Prostate gland (tissue), 2 donors: ENCODE results near the gene ITIH1. TPM values are rescaled to one million over a fixed set of nuclear protein-coding genes. Genes with fewer than 3 reads are reported as not detected.

Experiments used
- DNase-seq: peaks from one replicate; pipeline ENCODE4 v3.0.0-alpha.2; 2019; ENCODE audit warnings: low spot score
- H3K27ac ChIP-seq, 2 donors: fragments of 200-600 bp; sonication (generic); 2 replicates each; pipeline ENCODE4 v1.5.1; 2017 to 2019
- H3K27me3 ChIP-seq: fragments of 200-600 bp; sonication (generic); replicated peaks from 2 replicates; pipeline ENCODE4 v1.5.1; 2019; ENCODE audit not compliant: insufficient read depth
- H3K36me3 ChIP-seq, 2 donors: fragments of 200-600 bp; sonication (generic); 1 replicate in 1 of 2; 2 replicates in 1 of 2; pipeline versions ENCODE4 v1.5.1 to v1.8.1; 2017 to 2019
- H3K4me1 ChIP-seq: fragments of 200-600 bp; sonication (generic); replicated peaks from 2 replicates; pipeline ENCODE4 v1.5.1; 2019
- H3K4me3 ChIP-seq, 2 donors: fragments of 200-600 bp; sonication (generic); 2 replicates each; pipeline ENCODE4 v1.5.1; 2017 to 2019
- H3K9me3 ChIP-seq: fragments of 200-600 bp; sonication (generic); 2 replicates; pipeline ENCODE4 v1.5.1; 2017
- CTCF ChIP-seq, 4 experiments: fragments of 200-600 bp in 2 of 4; fragments of 450-650 bp in 2 of 4; sonication (generic) in 2 of 4; IDR thresholded peaks; 1 replicate in 3 of 4; 2 replicates in 1 of 4; pipeline ENCODE4 v1.5.1; 2016 to 2019; ENCODE audit warnings: antibody characterized with exemption in 4 of 4, mild to moderate bottlenecking in 2 of 4, moderate library complexity in 2 of 4
- POLR2A ChIP-seq: fragments of 450-650 bp; IDR thresholded peaks from one replicate; pipeline ENCODE4 v1.6.1; 2016; ENCODE audit warnings: antibody characterized with exemption, mild to moderate bottlenecking
- POLR2AphosphoS5 ChIP-seq: sonication (generic); formaldehyde crosslinking; IDR thresholded peaks from one replicate; pipeline ENCODE4 v1.6.1; 2017; ENCODE audit warnings: antibody characterized with exemption
- WGBS: methylation state at CpG from one replicate; pipeline ENCODE4 v1.1.5; 2018; 5-methylcytosine and 5-hydroxymethylcytosine counted together
- intact Hi-C: fragments of 100-400 bp; cut with DNase I; formaldehyde crosslinking; loops from one replicate; pipeline ENCODE4 v1.14.2; 2022
- total RNA-seq, 2 donors: library from RNA; depleted of rRNA; stranded (reverse); fragments of >200 nt; gene quantifications; one replicate each; pipeline ENCODE4 v1.1.0, GENCODE V29; 2016

The ITIH1 gene
- total RNA-seq, 2 donors from 2014 or later = 3.5 TPM; not detected in 1

- intact Hi-C loops = no loop called here
- Histone ChIP-seq H3K27me3 (no peaks in the 10 kb centered on the region), H3K4me1 (no peaks in the 10 kb centered on the region), H3K36me3 (no peaks in the 10 kb centered on the region), H3K4me3 (no peak overlapping the region), H3K9me3 (no peaks in the 10 kb centered on the region), H3K27ac (no peak overlapping the region)
- TF ChIP-seq CTCF (IDR thresholded peaks at IDR 0.05) (no peak), POLR2A (no peak), POLR2AphosphoS5 (no peak)
- WGBS = 68% methylated on average over 7 of the region's 7 CpGs
- DNase-seq = no peak
Measured at GRCh38 chr3:52811452-52812011, 34.1 kb downstream of the ITIH1 start.

- intact Hi-C loops = no loop called here
- no peak for TF ChIP-seq POLR2A
- TF ChIP-seq POLR2AphosphoS5 = no peak
- TF ChIP-seq CTCF (IDR thresholded peaks at IDR 0.05) = no peak
Measured at GRCh38 chr3:52813810-52814209, 36.4 kb downstream of the ITIH1 start.

GRCh38 chr3:52816199-52816598 lies 38.8 kb downstream of the ITIH1 start:
- Histone ChIP-seq H3K9me3 (no peaks in the 10 kb centered on the region), H3K4me3 (no peak overlapping the region), H3K27ac (no peak overlapping the region), H3K36me3 (no peaks in the 10 kb centered on the region), H3K4me1 (no peaks in the 10 kb centered on the region), H3K27me3 (no peaks in the 10 kb centered on the region)
- DNase-seq = no peak
- intact Hi-C loops = no loop called here
- 87% methylated on average over 6 of the region's 6 CpGs for whole genome bisulfite sequencing
- TF ChIP-seq POLR2AphosphoS5 (no peak), POLR2A (no peak), CTCF (IDR thresholded peaks at IDR 0.05) (no peak)

More at GRCh38 chr3:52813810-52814209, 36.4 kb downstream of the ITIH1 start:
- Histone ChIP-seq H3K36me3 (no peaks in the 10 kb centered on the region), H3K27me3 (no peaks in the 10 kb centered on the region), H3K9me3 (no peaks in the 10 kb centered on the region), H3K4me1 (no peaks in the 10 kb centered on the region), H3K27ac (no peak overlapping the region), H3K4me3 (no peak overlapping the region)
- DNase-seq = no peak
- 82% methylated on average over 6 of the region's 8 CpGs for WGBS

- intact Hi-C loops = no loop called here
- Histone ChIP-seq H3K9me3 (no peaks in the 10 kb centered on the region), H3K27me3 (no peaks in the 10 kb centered on the region), H3K36me3 (no peaks in the 10 kb centered on the region), H3K27ac (no peak overlapping the region), H3K4me1 (no peaks in the 10 kb centered on the region), H3K4me3 (no peak overlapping the region)
- WGBS = 96% methylated on average over 10 of the region's 10 CpGs
- TF ChIP-seq POLR2AphosphoS5 (no peak), POLR2A (no peak), CTCF (IDR thresholded peaks at IDR 0.05) (no peak)
- DNase-seq = no peak
Measured at GRCh38 chr3:52816654-52817053, 39.3 kb downstream of the ITIH1 start.

- Histone ChIP-seq H3K4me1 (no peaks in the 10 kb centered on the region), H3K9me3 (no peaks in the 10 kb centered on the region), H3K4me3 (no peak overlapping the region), H3K36me3 (no peaks in the 10 kb centered on the region), H3K27ac (no peak overlapping the region), H3K27me3 (no peaks in the 10 kb centered on the region)
- DNase-seq = no peak
- no peak for TF ChIP-seq CTCF (IDR thresholded peaks at IDR 0.05)
- no peak for TF ChIP-seq POLR2AphosphoS5
- TF ChIP-seq POLR2A = no peak
- 92% methylated on average over 10 of the region's 10 CpGs for WGBS
- intact Hi-C loops = no loop called here
Measured at GRCh38 chr3:52817221-52817620, 39.8 kb downstream of the ITIH1 start.
